Keratinocyte (primary cell): ENCODE results near the gene SDK1. TPM values are rescaled to one million over a fixed set of nuclear protein-coding genes. Genes with fewer than 3 reads are reported as not detected.

Experiments used
- DNase-seq: peaks from one replicate; pipeline ENCODE4 v3.0.0-alpha.2; 2011; ENCODE audit warnings: low read depth, missing footprints, low spot score
- FAIRE-seq: peaks from 2 replicates; lab custom pipeline; 2011; peaks lifted over from hg19 to GRCh38; lab: Jason Lieb, UNC
- H2AFZ ChIP-seq: 2 replicates; pipeline ENCODE4 v1.6.0; 2012; ENCODE audit warnings: low read length, control low read depth, inconsistent platforms; ENCODE audit not compliant: control insufficient read depth
- H3K27ac ChIP-seq: 2 replicates; pipeline ENCODE4 v1.5.1; 2011; ENCODE audit warnings: low read length; ENCODE audit not compliant: control insufficient read depth, insufficient read depth
- H3K27me3 ChIP-seq: 3 replicates; pipeline ENCODE4 v1.6.0; 2011; ENCODE audit warnings: low read length; ENCODE audit not compliant: control insufficient read depth, insufficient read depth; ENCODE audit errors: extremely low read depth
- H3K36me3 ChIP-seq, 2 experiments: 2 replicates in 1 of 2; 3 replicates in 1 of 2; pipeline ENCODE4 v1.5.1; 2011; ENCODE audit warnings: low read length in 2 of 2, mild to moderate bottlenecking in 1 of 2; ENCODE audit not compliant: control insufficient read depth in 2 of 2, insufficient read depth in 2 of 2; ENCODE audit errors: extremely low read depth in 1 of 2
- H3K4me1 ChIP-seq: 3 replicates; pipeline ENCODE4 v1.5.1; 2011; ENCODE audit warnings: low read length; ENCODE audit not compliant: control insufficient read depth, insufficient read depth; ENCODE audit errors: extremely low read depth
- H3K4me2 ChIP-seq: 3 replicates; pipeline ENCODE4 v1.6.0; 2011; ENCODE audit warnings: low read depth, low read length; ENCODE audit not compliant: control insufficient read depth, insufficient read depth; ENCODE audit errors: extremely low read depth
- H3K4me3 ChIP-seq, 3 experiments: fragments of 200-600 bp in 1 of 3; sonication (generic) in 1 of 3; 2 replicates in 2 of 3; 3 replicates in 1 of 3; pipeline ENCODE4 v1.5.1; 2011 to 2016; ENCODE audit warnings: low read length in 3 of 3, mild to moderate bottlenecking in 3 of 3, control low read depth in 2 of 3, inconsistent platforms in 1 of 3, low read depth in 1 of 3, mixed read lengths in 1 of 3, mixed run types in 1 of 3, moderate library complexity in 1 of 3; ENCODE audit not compliant: control insufficient read depth in 2 of 3, insufficient read depth in 2 of 3; ENCODE audit errors: extremely low read depth in 1 of 3
- H3K79me2 ChIP-seq: 2 replicates; pipeline ENCODE4 v1.6.0; 2012; ENCODE audit warnings: low read length; ENCODE audit not compliant: control insufficient read depth, insufficient read depth
- H3K9ac ChIP-seq: 3 replicates; pipeline ENCODE4 v1.6.0; 2011; ENCODE audit warnings: low read length; ENCODE audit not compliant: control insufficient read depth, insufficient read depth; ENCODE audit errors: extremely low read depth
- H3K9me1 ChIP-seq: 3 replicates; pipeline ENCODE4 v1.6.0; 2011; ENCODE audit warnings: low read length; ENCODE audit not compliant: control insufficient read depth, insufficient read depth; ENCODE audit errors: extremely low read depth
- H3K9me3 ChIP-seq: 2 replicates; pipeline ENCODE4 v1.5.1; 2012; ENCODE audit warnings: low read depth, low read length; ENCODE audit not compliant: control insufficient read depth
- H4K20me1 ChIP-seq: 3 replicates; pipeline ENCODE4 v1.6.0; 2011; ENCODE audit warnings: low read length; ENCODE audit not compliant: control insufficient read depth, insufficient read depth; ENCODE audit errors: extremely low read depth
- EZH2 ChIP-seq: IDR thresholded peaks from one replicate; pipeline ENCODE4 v1.6.1; 2012; ENCODE audit warnings: inconsistent platforms, mild to moderate bottlenecking, low read length, moderate library complexity
- dilution Hi-C: fragments of 300-500 bp; cut with MboI; formaldehyde crosslinking; loops from one replicate; pipeline ENCODE4 v1.7.0; 2020; ENCODE audit warnings: low sequenced_read_pairs; ENCODE audit not compliant: extremely low pct_ligation_motif_present
- polyA plus RNA-seq, 5 experiments: library from polyadenylated mRNA; depleted of rRNA in 3 of 5; stranded (reverse) in 3 of 5; stranded (forward) in 1 of 5; unstranded in 1 of 5; fragments of >200 nt; gene quantifications; 1 replicate in 1 of 5; 2 replicates in 3 of 5; 3 replicates in 1 of 5; pipeline versions ENCODE4 v1.2.1 to v1.2.3, GENCODE V29; 2011 to 2012; ENCODE audit warnings: missing spikeins in 2 of 5, low read depth in 1 of 5, low replicate concordance in 1 of 5
- TF ChIP-seq, protein P1 (sequence below), 3 experiments: IDR thresholded peaks in 1 of 3; conservative IDR thresholded peaks in 1 of 3; optimal IDR thresholded peaks in 1 of 3; 2 replicates in 2 of 3; 3 replicates in 1 of 3; pipeline versions ENCODE3 to v1.5.1; 2011; ENCODE audit warnings: low read length in 3 of 3, mild to moderate bottlenecking in 3 of 3, moderate library complexity in 2 of 3, control low read depth in 1 of 3, inconsistent platforms in 1 of 3; ENCODE audit not compliant: insufficient read depth in 2 of 3; ENCODE audit errors: extremely low read depth in 1 of 3

SDK1 gene
- polyA plus RNA-seq, 1 donor (not counting 4 experiments of a cell fraction or from before 2014, with no cell fraction given): 0.66 TPM

DNA sequence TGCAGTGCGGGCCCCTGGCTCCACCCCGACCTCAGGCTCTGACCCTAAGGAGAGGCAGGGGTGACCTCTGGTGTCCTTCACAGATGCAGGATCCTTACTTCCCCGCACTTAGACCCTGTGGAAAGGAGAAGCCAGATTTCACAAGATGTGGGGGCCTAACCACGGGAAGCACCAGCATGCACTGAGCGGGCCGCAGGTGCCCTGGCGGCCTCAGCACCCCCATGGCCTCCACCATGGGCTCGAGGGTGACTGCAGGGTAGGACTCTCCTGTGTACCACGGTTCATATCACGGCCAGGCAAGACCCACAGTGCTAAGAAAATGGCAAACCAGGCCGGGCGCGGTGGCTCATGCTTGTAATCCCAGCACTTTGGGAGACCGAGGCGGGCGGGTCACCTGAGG is 971.1 kb downstream of the SDK1 start:
- H3K4me2 ChIP-seq: no peak overlapping the region
- no peak overlapping the region for H3K9ac ChIP-seq
- no peaks in the 10 kb centered on the region for H3K9me1 ChIP-seq
- H3K9me3 ChIP-seq: no peaks in the 10 kb centered on the region
- H2AFZ ChIP-seq: no peak overlapping the region
- TF ChIP-seq EZH2: no peak
- no peak overlapping the region for H3K4me3 ChIP-seq
- DNase-seq (no peak), FAIRE-seq (no peak)
- peaks cover 2% of the 10 kb centered on the region for H3K27me3 ChIP-seq
- H3K79me2 ChIP-seq: no peaks in the 10 kb centered on the region
- H3K36me3 ChIP-seq: no peaks in the 10 kb centered on the region
- no peaks in the 10 kb centered on the region for H4K20me1 ChIP-seq
- dilution Hi-C loops: no loop called here
- no peaks in the 10 kb centered on the region for H3K4me1 ChIP-seq
- no peak overlapping the region for H3K27ac ChIP-seq

DNA sequence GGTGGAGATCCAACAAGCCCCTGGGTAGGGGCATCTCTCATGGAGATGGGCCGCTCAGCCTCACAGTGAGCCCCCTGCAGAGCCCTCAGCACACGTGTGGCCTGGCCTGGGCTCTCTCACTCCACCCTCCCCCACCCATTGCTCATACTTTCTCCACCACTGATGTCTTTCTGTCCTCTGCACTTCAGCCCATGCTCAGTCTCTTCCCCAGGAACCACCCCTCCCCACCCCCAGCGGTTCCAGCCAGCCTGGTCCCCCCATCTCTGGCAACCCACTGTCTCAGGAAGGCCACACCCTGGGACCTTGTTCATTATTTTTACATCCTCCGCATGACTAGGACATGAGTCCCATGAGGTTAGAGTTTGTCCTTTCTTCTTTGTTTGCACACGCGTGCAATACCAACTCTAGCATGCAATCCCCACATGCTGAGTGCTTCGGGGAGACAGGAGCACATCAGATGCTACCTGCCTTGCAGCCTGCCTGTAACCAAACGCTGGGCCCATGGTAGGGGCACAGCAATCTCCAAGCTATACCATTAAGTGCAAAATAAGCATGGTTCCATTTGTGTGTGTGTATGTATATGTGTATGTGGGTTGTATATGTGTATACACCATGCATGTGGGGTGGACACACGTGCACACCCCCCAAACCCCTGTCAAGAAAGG is 972.6 kb downstream of the SDK1 start:
- Histone ChIP-seq H3K27ac (no peak overlapping the region), H3K79me2 (no peaks in the 10 kb centered on the region), H2AFZ (no peak overlapping the region), H3K36me3 (no peaks in the 10 kb centered on the region), H3K4me3 (no peak overlapping the region), H3K27me3 (no peaks in the 10 kb centered on the region), H3K4me2 (no peak overlapping the region), H3K9me1 (no peaks in the 10 kb centered on the region), H3K9me3 (no peaks in the 10 kb centered on the region), H3K9ac (no peak overlapping the region), H3K4me1 (no peaks in the 10 kb centered on the region), H4K20me1 (no peaks in the 10 kb centered on the region)
- TF ChIP-seq EZH2: no peak
- TF ChIP-seq, protein P1, sequence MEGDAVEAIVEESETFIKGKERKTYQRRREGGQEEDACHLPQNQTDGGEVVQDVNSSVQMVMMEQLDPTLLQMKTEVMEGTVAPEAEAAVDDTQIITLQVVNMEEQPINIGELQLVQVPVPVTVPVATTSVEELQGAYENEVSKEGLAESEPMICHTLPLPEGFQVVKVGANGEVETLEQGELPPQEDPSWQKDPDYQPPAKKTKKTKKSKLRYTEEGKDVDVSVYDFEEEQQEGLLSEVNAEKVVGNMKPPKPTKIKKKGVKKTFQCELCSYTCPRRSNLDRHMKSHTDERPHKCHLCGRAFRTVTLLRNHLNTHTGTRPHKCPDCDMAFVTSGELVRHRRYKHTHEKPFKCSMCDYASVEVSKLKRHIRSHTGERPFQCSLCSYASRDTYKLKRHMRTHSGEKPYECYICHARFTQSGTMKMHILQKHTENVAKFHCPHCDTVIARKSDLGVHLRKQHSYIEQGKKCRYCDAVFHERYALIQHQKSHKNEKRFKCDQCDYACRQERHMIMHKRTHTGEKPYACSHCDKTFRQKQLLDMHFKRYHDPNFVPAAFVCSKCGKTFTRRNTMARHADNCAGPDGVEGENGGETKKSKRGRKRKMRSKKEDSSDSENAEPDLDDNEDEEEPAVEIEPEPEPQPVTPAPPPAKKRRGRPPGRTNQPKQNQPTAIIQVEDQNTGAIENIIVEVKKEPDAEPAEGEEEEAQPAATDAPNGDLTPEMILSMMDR (optimal IDR thresholded peaks at IDR 0.05 in 1 of 3, IDR thresholded peaks at IDR 0.05 in 1 of 3, conservative IDR thresholded peaks at IDR 0.05 in 1 of 3; ENCODE audit: extremely low read depth in 1 of 3, insufficient read depth in 2 of 3, low read length in 3 of 3): no peak
- no peak for DNase-seq
- dilution Hi-C loops: no loop called here
- no peak for FAIRE-seq

DNA sequence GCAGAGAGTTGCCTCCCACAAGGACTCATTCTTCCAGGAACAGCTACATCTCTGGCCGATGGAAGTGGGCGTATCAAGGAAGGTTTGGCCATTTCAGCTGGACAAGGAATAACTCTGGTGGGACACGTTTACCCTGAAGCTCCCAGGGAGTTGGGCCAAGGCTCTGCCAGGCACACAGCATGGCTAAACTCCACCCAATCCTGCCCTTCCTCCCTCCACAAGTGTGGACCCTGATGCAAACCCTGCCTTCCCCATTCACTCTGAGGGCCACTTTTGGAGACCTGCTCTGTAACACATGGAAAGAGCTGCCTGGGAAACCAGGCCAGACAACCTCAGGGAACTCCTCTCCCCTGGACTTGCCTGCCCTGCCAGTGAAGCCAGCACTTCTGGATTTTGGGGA is 973.2 kb downstream of the SDK1 start:
- no peak for TF ChIP-seq EZH2
- TF ChIP-seq, protein P1 (optimal IDR thresholded peaks at IDR 0.05 in 1 of 3, IDR thresholded peaks at IDR 0.05 in 1 of 3, conservative IDR thresholded peaks at IDR 0.05 in 1 of 3; ENCODE audit: extremely low read depth in 1 of 3, insufficient read depth in 2 of 3, low read length in 3 of 3): no peak
- no peak overlapping the region for H3K4me2 ChIP-seq
- H3K9ac ChIP-seq: no peak overlapping the region
- DNase-seq (no peak), FAIRE-seq (no peak)
- no peak overlapping the region for H3K27ac ChIP-seq
- no peaks in the 10 kb centered on the region for H3K9me3 ChIP-seq
- H4K20me1 ChIP-seq: no peaks in the 10 kb centered on the region
- no peaks in the 10 kb centered on the region for H3K4me1 ChIP-seq
- no peak overlapping the region for H3K4me3 ChIP-seq
- no peak overlapping the region for H2AFZ ChIP-seq
- no peaks in the 10 kb centered on the region for H3K27me3 ChIP-seq
- no peaks in the 10 kb centered on the region for H3K9me1 ChIP-seq
- no peaks in the 10 kb centered on the region for H3K79me2 ChIP-seq
- no peaks in the 10 kb centered on the region for H3K36me3 ChIP-seq
- dilution Hi-C loops: no loop called here
